Neural cell (in vitro differentiated cells): ENCODE results near the gene TMEM14B. TPM values are rescaled to one million over a fixed set of nuclear protein-coding genes. Genes with fewer than 3 reads are reported as not detected.
"Not testable (repeated sequence)": the region's sequence is repeated elsewhere in the genome, so short reads cannot be mapped to it uniquely, and the experiment has no call there.

Source experiments
- H2AFZ ChIP-seq: fragments of 200-600, 300-800 bp; sonication (generic), shearing (Covaris generic); 2 replicates; pipeline ENCODE4 v1.6.0; 2014; ENCODE audit warnings: low read depth, mild to moderate bottlenecking, antibody characterized with exemption, low read length, moderate library complexity
- H3F3A ChIP-seq: fragments of 200-600 bp; shearing (Covaris generic); 2 replicates; pipeline ENCODE4 v1.6.1; 2016; ENCODE audit warnings: mild to moderate bottlenecking, moderate library complexity, mixed read lengths, antibody characterized with exemption, low read length; ENCODE audit not compliant: insufficient read depth, poor library complexity, severe bottlenecking
- H3K27ac ChIP-seq: fragments of 200-600, 300-800 bp; sonication (generic), shearing (Covaris generic); 2 replicates; pipeline ENCODE4 v1.5.1; 2014; ENCODE audit warnings: mild to moderate bottlenecking, low read length, moderate library complexity
- H3K27me3 ChIP-seq: fragments of 300-800, 200-600 bp; sonication (generic), shearing (Covaris generic); 2 replicates; pipeline ENCODE4 v1.6.0; 2014; ENCODE audit warnings: mild to moderate bottlenecking, low read depth, low read length, moderate library complexity; ENCODE audit not compliant: insufficient read depth
- H3K36me3 ChIP-seq: fragments of 300-800, 200-600 bp; sonication (generic), shearing (Covaris generic); 2 replicates; pipeline ENCODE4 v1.5.1; 2014; ENCODE audit warnings: mild to moderate bottlenecking, antibody characterized with exemption, low read length, moderate library complexity; ENCODE audit not compliant: insufficient read depth
- H3K4me2 ChIP-seq: fragments of 300-800, 200-600 bp; sonication (generic), shearing (Covaris generic); 2 replicates; pipeline ENCODE4 v1.6.0; 2014; ENCODE audit warnings: mild to moderate bottlenecking, low read length
- H3K4me3 ChIP-seq: fragments of 300-800, 200-600 bp; sonication (generic), shearing (Covaris generic); 2 replicates; pipeline ENCODE4 v1.5.1; 2014; ENCODE audit warnings: mild to moderate bottlenecking, low read length, moderate library complexity
- H3K79me2 ChIP-seq: fragments of 200-600 bp; shearing (Covaris generic); replicated peaks from 2 replicates; pipeline ENCODE4 v1.6.0; 2014; ENCODE audit warnings: mild to moderate bottlenecking, low read length, moderate library complexity; ENCODE audit not compliant: insufficient read depth
- H3K9ac ChIP-seq: fragments of 300-800, 200-600 bp; sonication (generic), shearing (Covaris generic); 2 replicates; pipeline ENCODE4 v1.6.1; 2016; ENCODE audit warnings: mild to moderate bottlenecking, low read length, mixed read lengths
- H3K9me2 ChIP-seq: fragments of 200-600 bp; shearing (Covaris generic); 2 replicates; pipeline ENCODE4 v1.6.1; 2016; ENCODE audit warnings: mild to moderate bottlenecking, low read length, mixed read lengths; ENCODE audit not compliant: insufficient read depth
- H3K9me3 ChIP-seq: fragments of 200-600, 300-800 bp; sonication (generic), shearing (Covaris generic); 2 replicates; pipeline ENCODE4 v1.6.1; 2016; ENCODE audit warnings: mild to moderate bottlenecking, mixed run types, low read length, moderate library complexity, mixed read lengths
- H4K20me1 ChIP-seq: fragments of 200-600 bp; shearing (Covaris generic); 2 replicates; pipeline ENCODE4 v1.6.1; 2016; ENCODE audit warnings: mild to moderate bottlenecking, mixed run types; ENCODE audit not compliant: insufficient read depth
- CTCF ChIP-seq: fragments of 450-650 bp; IDR thresholded peaks from 2 replicates; pipeline ENCODE4 v1.5.1; 2014; ENCODE audit warnings: antibody characterized with exemption, mild to moderate bottlenecking, moderate library complexity; ENCODE audit not compliant: poor library complexity, severe bottlenecking
- EP300 ChIP-seq: fragments of 450-650 bp; conservative IDR thresholded peaks from 2 replicates; pipeline ENCODE4 v1.6.1; 2014; ENCODE audit warnings: antibody characterized with exemption, mild to moderate bottlenecking, moderate library complexity; ENCODE audit not compliant: poor library complexity, severe bottlenecking
- EZH2 ChIP-seq: fragments of 200-600, 300-800 bp; shearing (Covaris generic), sonication (generic); IDR thresholded peaks from 2 replicates; pipeline ENCODE4 v1.6.1; 2014; ENCODE audit warnings: antibody characterized with exemption, low read length, borderline replicate concordance, mild to moderate bottlenecking; ENCODE audit not compliant: insufficient read depth, poor library complexity, severe bottlenecking
- MXI1 ChIP-seq: fragments of 450-650 bp; conservative IDR thresholded peaks from 2 replicates; pipeline ENCODE4 v1.6.1; 2014; ENCODE audit warnings: antibody characterized with exemption, mild to moderate bottlenecking; ENCODE audit not compliant: poor library complexity, severe bottlenecking
- POLR2AphosphoS5 ChIP-seq: IDR thresholded peaks from 2 replicates; pipeline ENCODE4 v1.6.1; 2012
- RAD21 ChIP-seq: fragments of 450-650 bp; conservative IDR thresholded peaks from 2 replicates; pipeline ENCODE4 v1.6.1; 2014; ENCODE audit warnings: antibody characterized with exemption, mild to moderate bottlenecking, moderate library complexity
- REST ChIP-seq: IDR thresholded peaks from 2 replicates; pipeline ENCODE4 v1.6.1; 2012; ENCODE audit warnings: borderline replicate concordance
- SMC3 ChIP-seq: fragments of 450-650 bp; conservative IDR thresholded peaks from 2 replicates; pipeline ENCODE4 v1.6.1; 2014; ENCODE audit warnings: antibody characterized with exemption, mild to moderate bottlenecking, moderate library complexity; ENCODE audit not compliant: poor library complexity
- TAF1 ChIP-seq: IDR thresholded peaks from 2 replicates; pipeline ENCODE4 v1.6.1; 2012; ENCODE audit warnings: low read depth
- polyA plus RNA-seq: library from polyadenylated mRNA; depleted of rRNA; stranded (reverse); fragments of >200 nt; gene quantifications from 2 replicates; pipeline ENCODE4 v1.2.3, GENCODE V29; 2014

The TMEM14B gene
- polyA plus RNA-seq, 1 donor from 2014 or later, result 182 TPM

- TF ChIP-seq EZH2, result no peak
- TF ChIP-seq TAF1, result no peak
- no peak for TF ChIP-seq POLR2AphosphoS5
- TF ChIP-seq MXI1, result no peak
- TF ChIP-seq CTCF, result no peak
- TF ChIP-seq REST, result no peak
- no peak for TF ChIP-seq RAD21
- no peak for TF ChIP-seq EP300
- TF ChIP-seq SMC3, result no peak
- Histone ChIP-seq H3K27me3 (no peaks in the 10 kb centered on the region), H4K20me1 (no peaks in the 10 kb centered on the region), H3K9me2 (no peaks in the 10 kb centered on the region), H3K27ac (no peak overlapping the region), H3K79me2 (no peaks in the 10 kb centered on the region), H3K9me3 (no peaks in the 10 kb centered on the region), H3K9ac (no peak overlapping the region), H3F3A (no peaks in the 10 kb centered on the region), H3K4me3 (no peak overlapping the region), H2AFZ (no peak overlapping the region), H3K4me2 (no peak overlapping the region), H3K36me3 (no peaks in the 10 kb centered on the region)
These were observed 7.5 kb upstream of the TMEM14B start for GRCh38 chr6:10740061-10740460.

GRCh38 chr6:10741643-10742042 is 6.0 kb upstream of the TMEM14B start:
- not testable (repeated sequence) for H3K9ac ChIP-seq, H3K79me2 ChIP-seq, H3K27ac ChIP-seq, H3K4me3 ChIP-seq, H3K36me3 ChIP-seq, H3K9me3 ChIP-seq, H2AFZ ChIP-seq, H3K9me2 ChIP-seq, H3K4me2 ChIP-seq, H4K20me1 ChIP-seq, H3F3A ChIP-seq, H3K27me3 ChIP-seq

GRCh38 chr6:10742251-10742650 is 5.4 kb upstream of the TMEM14B start:
- no peaks in the 10 kb centered on the region for H3K36me3 ChIP-seq
- no peaks in the 10 kb centered on the region for H3K27me3 ChIP-seq
- no peak overlapping the region for H2AFZ ChIP-seq
- no peak overlapping the region for H3K27ac ChIP-seq
- H3K4me2 ChIP-seq, result no peak overlapping the region
- TF ChIP-seq MXI1 (no peak), CTCF (no peak), EZH2 (no peak), TAF1 (no peak), REST (no peak), EP300 (no peak), RAD21 (no peak), SMC3 (no peak), POLR2AphosphoS5 (no peak)
- H3K9me2 ChIP-seq, result no peaks in the 10 kb centered on the region
- H3K4me3 ChIP-seq, result no peak overlapping the region
- H3K79me2 ChIP-seq, result no peaks in the 10 kb centered on the region
- H4K20me1 ChIP-seq, result no peaks in the 10 kb centered on the region
- no peak overlapping the region for H3K9ac ChIP-seq
- H3F3A ChIP-seq, result no peaks in the 10 kb centered on the region
- no peaks in the 10 kb centered on the region for H3K9me3 ChIP-seq
